CD8-positive, alpha-beta memory T cell (primary cell): ENCODE data around the gene CDH5. TPM values are rescaled to one million over a fixed set of nuclear protein-coding genes. Genes with fewer than 3 reads are reported as not detected.

ENCODE experiments used
- CTCF ChIA-PET: fragments of 350-600 bp; sonication (Branson Sonifier 250); formaldehyde crosslinking; loops from one replicate; lab custom pipeline; 2021; ENCODE audit warnings: antibody characterized with exemption; lab: Charles Lee
- POLR2A ChIA-PET: fragments of 350-600 bp; sonication (Branson Sonifier 250); formaldehyde crosslinking; loops from one replicate; lab custom pipeline; 2021; ENCODE audit warnings: antibody characterized with exemption; lab: Charles Lee
- DNase-seq, 5 donors: peaks; one replicate each; pipeline versions ENCODE4 v3.0.0 to v3.0.0-alpha.2; 2020 to 2022; ENCODE audit warnings: mixed read lengths in 1 of 5
- H3K27ac ChIP-seq: one replicate; pipeline ENCODE4 v1.7.0; 2013; ENCODE audit warnings: low read depth, mild to moderate bottlenecking, low read length, moderate library complexity
- H3K27me3 ChIP-seq: 2 replicates; pipeline ENCODE4 v1.7.0; 2013; ENCODE audit warnings: low read length, mild to moderate bottlenecking; ENCODE audit not compliant: insufficient read depth, poor library complexity, severe bottlenecking
- H3K36me3 ChIP-seq: 2 replicates; pipeline ENCODE4 v1.7.0; 2013; ENCODE audit warnings: mild to moderate bottlenecking, low read length, moderate library complexity; ENCODE audit not compliant: insufficient read depth
- H3K4me1 ChIP-seq: 2 replicates; pipeline ENCODE4 v1.7.0; 2013; ENCODE audit warnings: mild to moderate bottlenecking, low read length, moderate library complexity; ENCODE audit not compliant: insufficient read depth
- H3K4me3 ChIP-seq: 2 replicates; pipeline ENCODE4 v1.7.0; 2013; ENCODE audit warnings: mild to moderate bottlenecking, low read length
- H3K9me3 ChIP-seq: 2 replicates; pipeline ENCODE4 v1.7.0; 2013; ENCODE audit warnings: mild to moderate bottlenecking, low read length
- H3K27ac Mint-ChIP-seq, 8 donors: one replicate each; pipeline ENCODE4 v1.8.0; 2020 to 2021; ENCODE audit warnings: mixed read lengths in 8 of 8, mild to moderate bottlenecking in 6 of 8, inconsistent platforms in 3 of 8, moderate library complexity in 3 of 8
- H3K27me3 Mint-ChIP-seq, 2 donors: one replicate each; pipeline ENCODE4 v1.8.0; 2020 to 2021; ENCODE audit warnings: mixed read lengths in 2 of 2, mild to moderate bottlenecking in 1 of 2, moderate library complexity in 1 of 2
- H3K36me3 Mint-ChIP-seq, 3 donors: one replicate each; pipeline ENCODE4 v1.8.0; 2020 to 2021; ENCODE audit warnings: mixed read lengths in 3 of 3, inconsistent platforms in 1 of 3, mild to moderate bottlenecking in 1 of 3
- H3K4me1 Mint-ChIP-seq, 3 donors: one replicate each; pipeline ENCODE4 v1.8.0; 2020 to 2021; ENCODE audit warnings: mixed read lengths in 3 of 3, inconsistent platforms in 1 of 3, mild to moderate bottlenecking in 1 of 3
- H3K4me3 Mint-ChIP-seq, 7 donors: one replicate each; pipeline ENCODE4 v1.8.0; 2020 to 2021; ENCODE audit warnings: mixed read lengths in 7 of 7, mild to moderate bottlenecking in 6 of 7, moderate library complexity in 4 of 7, inconsistent platforms in 2 of 7
- H3K9me3 Mint-ChIP-seq, 5 donors: one replicate each; pipeline ENCODE4 v1.8.0; 2020 to 2022; ENCODE audit warnings: mixed read lengths in 5 of 5, mild to moderate bottlenecking in 3 of 5, moderate library complexity in 2 of 5, inconsistent platforms in 1 of 5
- polyA plus RNA-seq: library from polyadenylated mRNA; unstranded; fragments of 300-500 nt; fragmentation: Illumina TruSeq; gene quantifications from one replicate; pipeline ENCODE4 v1.2.3, GENCODE V29; 2021
- total RNA-seq, 2 experiments: library from RNA; stranded (reverse); gene quantifications; one replicate each; pipeline ENCODE4 v1.2.3, GENCODE V29; 2021

CDH5 gene
- total and polyA plus RNA-seq, 3 experiments from 2014 or later: not detected

DNA sequence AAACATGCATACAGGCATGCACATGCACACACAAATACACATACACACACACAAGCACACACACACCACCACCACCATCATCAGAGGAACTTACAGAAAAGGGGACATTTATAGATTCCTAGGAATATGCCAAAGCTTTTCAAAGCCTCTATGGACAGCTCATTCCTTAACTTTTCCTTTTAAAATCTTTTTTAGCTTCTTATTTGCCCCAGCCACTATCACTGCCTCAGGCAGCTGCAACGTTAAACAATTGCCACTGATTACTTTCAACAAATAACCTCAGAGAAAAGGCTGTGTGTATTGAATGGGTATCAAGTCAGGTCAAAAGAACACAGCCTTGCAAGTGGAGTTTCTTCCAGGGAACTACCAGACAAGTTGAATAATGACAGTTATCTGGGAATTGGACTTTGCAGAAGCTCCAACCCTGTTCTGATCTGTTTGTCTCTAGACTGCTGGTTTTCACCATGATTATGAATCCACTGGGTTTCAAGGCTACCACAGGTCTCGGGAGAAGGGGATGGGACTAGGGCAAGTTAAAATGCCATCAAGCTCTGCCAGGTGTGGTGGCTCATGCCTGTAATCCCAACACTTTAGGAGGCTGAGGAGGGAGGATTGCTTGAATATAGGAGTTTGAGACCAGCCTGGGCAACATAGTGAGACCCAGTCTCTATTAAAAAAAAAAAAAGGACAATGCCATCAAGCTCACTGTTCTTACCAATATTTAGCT is 38.7 kb downstream of the CDH5 start:
- DNase-seq: no peak
- Mint-ChIP-seq H3K4me3 (peak overlapping the region in 2 of 7 donors; percentile 27 to 67), H3K4me1 (peaks cover 25 to 28% (median 28%) of the 10 kb centered on the region in 3 donors), H3K36me3 (peaks cover 2 to 5% (median 3%) of the 10 kb centered on the region in 3 donors), H3K27me3 (peaks cover 0 to 16% of the 10 kb centered on the region in 2 donors), H3K9me3 (no peaks in the 10 kb centered on the region), H3K27ac (peak overlapping the region in 1 of 8 donors; percentile 23)
- no peak overlapping the region for H3K4me3 ChIP-seq
- ChIA-PET POLR2A (interaction anchor here (0.7 kb wide), 1 partner anchor 501 kb away, joined by 3 read pairs; no protein-coding TSS in a partner anchor), CTCF (interaction anchor here (0.7 to 6.9 kb wide), 16 partner anchors 48 to 463 kb away, joined by 3 to 61 read pairs (median 4); partner anchors contain the start of gene DYNC1LI2)
- no peak overlapping the region for H3K27ac ChIP-seq
- no peaks in the 10 kb centered on the region for H3K36me3 ChIP-seq
- no peaks in the 10 kb centered on the region for H3K27me3 ChIP-seq
- H3K9me3 ChIP-seq: no peaks in the 10 kb centered on the region
- H3K4me1 ChIP-seq: peaks cover 21% of the 10 kb centered on the region

DNA sequence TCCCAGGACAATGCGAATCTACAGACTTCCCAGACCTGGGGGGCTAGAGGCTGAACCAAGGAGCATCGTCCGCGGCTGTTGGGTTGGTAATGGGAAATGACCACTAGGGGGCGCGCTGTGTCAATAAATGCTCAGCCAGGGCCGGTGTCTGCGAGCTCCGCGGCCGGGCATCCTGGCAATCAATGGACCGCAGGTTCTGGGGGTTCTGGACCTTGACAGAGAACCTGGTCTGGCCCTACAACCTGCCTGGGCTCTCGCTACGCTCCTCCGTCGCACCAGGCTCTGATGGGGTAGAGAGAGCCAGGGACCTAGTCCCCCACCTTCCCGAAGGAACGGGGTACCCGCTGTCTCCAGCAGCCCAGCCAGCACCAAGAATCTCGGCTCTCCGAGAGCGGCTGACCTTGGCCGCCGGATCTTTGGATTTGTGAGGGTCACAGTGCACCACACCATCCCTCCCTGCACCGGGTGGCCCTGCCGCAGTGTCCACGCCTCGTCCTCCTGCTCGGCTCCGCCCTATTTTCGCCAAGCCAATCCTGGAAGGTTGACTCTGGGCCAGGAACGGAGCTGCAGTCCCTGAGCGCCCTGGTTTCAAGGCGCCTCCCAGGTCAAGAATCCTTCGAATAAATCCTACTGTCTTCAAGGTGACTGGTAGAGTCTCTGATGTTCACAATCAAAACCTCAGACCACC is 40.2 kb downstream of the CDH5 start:
- Mint-ChIP-seq H3K27ac (peak overlapping the region in 4 of 8 donors; percentile 29 to 76 (median 64)), H3K4me1 (peaks cover 25 to 29% (median 28%) of the 10 kb centered on the region in 3 donors), H3K9me3 (peaks cover 0 to 6% (median 2%) of the 10 kb centered on the region in 5 donors), H3K4me3 (peak overlapping the region; percentile 81 to 93 (median 85)), H3K27me3 (peaks cover 0 to 12% of the 10 kb centered on the region in 2 donors), H3K36me3 (peaks cover 8 to 16% (median 11%) of the 10 kb centered on the region in 3 donors)
- H3K4me1 ChIP-seq: peaks cover 21% of the 10 kb centered on the region
- no peaks in the 10 kb centered on the region for H3K9me3 ChIP-seq
- peak overlapping the region; percentile 75 for H3K4me3 ChIP-seq
- H3K27ac ChIP-seq: no peak overlapping the region
- DNase-seq: peak; percentile 74 to 89 (median 82)
- CTCF ChIA-PET: interaction anchor here (0.7 to 6.9 kb wide), 35 partner anchors 8 to 475 kb away, joined by 3 to 61 read pairs (median 4); partner anchors contain the start of gene CMTM2
- no peaks in the 10 kb centered on the region for H3K36me3 ChIP-seq
- POLR2A ChIA-PET: interaction anchor here (0.9 to 1.6 kb wide), 2 partner anchors 183 to 197 kb away, joined by 3 read pairs; partner anchors contain the start of gene CMTM3
- H3K27me3 ChIP-seq: no peaks in the 10 kb centered on the region

GRCh38 chr16:66408163-66409048 is 41.9 kb downstream of the CDH5 start:
- peak overlapping the region; percentile 45 to 94 (median 90) for H3K27ac Mint-ChIP-seq
- peak overlapping the region; percentile 82 to 94 (median 90) for H3K4me3 Mint-ChIP-seq
- Histone ChIP-seq H3K4me1 (peaks cover 21% of the 10 kb centered on the region), H3K4me3 (peak overlapping the region; percentile 58), H3K27me3 (no peaks in the 10 kb centered on the region), H3K27ac (no peak overlapping the region), H3K36me3 (no peaks in the 10 kb centered on the region), H3K9me3 (no peaks in the 10 kb centered on the region)
- CTCF ChIA-PET: interaction anchor here (1.1 to 6.9 kb wide), 9 partner anchors 71 to 465 kb away, joined by 3 to 61 read pairs (median 8); partner anchors contain the start of gene CMTM2
- H3K27me3 Mint-ChIP-seq: peaks cover 3 to 12% of the 10 kb centered on the region in 2 donors
- H3K36me3 Mint-ChIP-seq: peaks cover 8 to 17% (median 16%) of the 10 kb centered on the region in 3 donors
- POLR2A ChIA-PET: no interaction called here
- peaks cover 25 to 29% (median 28%) of the 10 kb centered on the region in 3 donors for H3K4me1 Mint-ChIP-seq
- peak in 2 of 5 donors; percentile 48 to 64 for DNase-seq
- peaks cover 2 to 7% (median 6%) of the 10 kb centered on the region in 5 donors for H3K9me3 Mint-ChIP-seq

DNA sequence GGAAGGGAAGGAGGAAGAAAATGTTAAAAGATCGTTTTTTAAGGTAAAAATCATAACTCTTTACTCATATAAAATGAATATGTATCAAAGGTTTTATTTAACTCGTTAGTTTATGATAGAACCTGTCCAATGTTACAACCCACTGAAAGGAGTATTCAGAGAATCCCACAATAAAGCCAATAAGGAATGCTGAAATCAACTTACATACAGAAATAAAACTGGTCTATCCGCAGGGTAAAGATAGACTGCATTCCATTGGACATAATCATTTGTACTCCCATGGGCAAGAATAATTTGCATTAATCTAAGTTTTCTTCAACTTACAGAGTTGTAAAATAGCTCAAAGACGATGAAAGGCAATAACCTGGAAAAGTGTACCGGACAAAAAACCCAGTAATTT is 42.7 kb downstream of the CDH5 start:
- H3K27me3 ChIP-seq: no peaks in the 10 kb centered on the region
- H3K4me3 ChIP-seq: peak overlapping the region; percentile 58
- DNase-seq: no peak
- Mint-ChIP-seq H3K36me3 (peaks cover 8 to 17% (median 16%) of the 10 kb centered on the region in 3 donors), H3K27ac (peak overlapping the region in 5 of 8 donors; percentile 13 to 93 (median 76)), H3K27me3 (peaks cover 3 to 10% of the 10 kb centered on the region in 2 donors), H3K4me1 (peaks cover 25 to 29% (median 28%) of the 10 kb centered on the region in 3 donors), H3K9me3 (peaks cover 2 to 7% (median 6%) of the 10 kb centered on the region in 5 donors), H3K4me3 (peak overlapping the region in 6 of 7 donors; percentile 82 to 94 (median 90))
- H3K36me3 ChIP-seq: no peaks in the 10 kb centered on the region
- ChIA-PET CTCF (interaction anchor here (1.3 to 6.9 kb wide), 4 partner anchors 70 to 199 kb away, joined by 3 to 61 read pairs (median 42); no protein-coding TSS in a partner anchor), POLR2A (no interaction called here)
- H3K27ac ChIP-seq: no peak overlapping the region
- no peaks in the 10 kb centered on the region for H3K9me3 ChIP-seq
- peaks cover 21% of the 10 kb centered on the region for H3K4me1 ChIP-seq

DNA sequence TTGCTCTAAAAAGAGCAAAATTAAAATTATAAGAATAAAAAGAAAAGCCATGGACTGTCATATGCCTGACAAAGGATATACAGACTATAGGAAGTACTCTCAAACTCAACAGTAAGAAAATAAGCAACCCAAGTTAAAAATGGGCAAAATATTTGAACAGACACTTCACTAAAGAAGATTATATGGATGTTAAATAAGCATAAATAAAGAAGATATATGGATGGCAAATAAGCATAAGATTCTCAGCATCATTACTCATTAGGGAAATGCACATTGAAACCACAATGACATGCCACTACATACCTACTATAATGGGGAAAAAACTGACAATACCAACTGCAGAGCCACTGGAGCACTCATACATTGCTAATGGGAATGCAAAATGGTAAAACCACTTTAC is 45.7 kb downstream of the CDH5 start:
- Histone ChIP-seq H3K9me3 (no peaks in the 10 kb centered on the region), H3K27ac (no peak overlapping the region), H3K27me3 (no peaks in the 10 kb centered on the region), H3K4me3 (no peak overlapping the region), H3K4me1 (peaks cover 17% of the 10 kb centered on the region), H3K36me3 (no peaks in the 10 kb centered on the region)
- peaks cover 2 to 7% (median 6%) of the 10 kb centered on the region in 5 donors for H3K9me3 Mint-ChIP-seq
- POLR2A ChIA-PET: no interaction called here
- CTCF ChIA-PET: no interaction called here
- H3K4me3 Mint-ChIP-seq: no peak overlapping the region
- H3K4me1 Mint-ChIP-seq: peaks cover 21 to 24% (median 21%) of the 10 kb centered on the region in 3 donors
- H3K27ac Mint-ChIP-seq: no peak overlapping the region
- no peak for DNase-seq
- H3K27me3 Mint-ChIP-seq: peaks cover 0 to 5% of the 10 kb centered on the region in 2 donors
- H3K36me3 Mint-ChIP-seq: peaks cover 8 to 17% (median 16%) of the 10 kb centered on the region in 3 donors

GRCh38 chr16:66414891-66415290 is 48.4 kb downstream of the CDH5 start:
- H3K27ac ChIP-seq: no peak overlapping the region
- Mint-ChIP-seq H3K4me1 (peaks cover 2 to 12% (median 7%) of the 10 kb centered on the region in 3 donors), H3K27me3 (peaks cover 5% of the 10 kb centered on the region in 2 donors), H3K9me3 (peaks cover 2 to 7% (median 6%) of the 10 kb centered on the region in 5 donors), H3K36me3 (peaks cover 6 to 14% (median 14%) of the 10 kb centered on the region in 3 donors), H3K4me3 (peak overlapping the region in 1 of 7 donors; percentile 2), H3K27ac (no peak overlapping the region)
- H3K4me3 ChIP-seq: no peak overlapping the region
- H3K27me3 ChIP-seq: no peaks in the 10 kb centered on the region
- no peaks in the 10 kb centered on the region for H3K4me1 ChIP-seq
- no peaks in the 10 kb centered on the region for H3K9me3 ChIP-seq
- ChIA-PET CTCF (interaction anchor here (1.9 kb wide), 1 partner anchor 8 kb away, joined by 7 read pairs; no protein-coding TSS in a partner anchor), POLR2A (no interaction called here)
- DNase-seq: no peak
- no peaks in the 10 kb centered on the region for H3K36me3 ChIP-seq

DNA sequence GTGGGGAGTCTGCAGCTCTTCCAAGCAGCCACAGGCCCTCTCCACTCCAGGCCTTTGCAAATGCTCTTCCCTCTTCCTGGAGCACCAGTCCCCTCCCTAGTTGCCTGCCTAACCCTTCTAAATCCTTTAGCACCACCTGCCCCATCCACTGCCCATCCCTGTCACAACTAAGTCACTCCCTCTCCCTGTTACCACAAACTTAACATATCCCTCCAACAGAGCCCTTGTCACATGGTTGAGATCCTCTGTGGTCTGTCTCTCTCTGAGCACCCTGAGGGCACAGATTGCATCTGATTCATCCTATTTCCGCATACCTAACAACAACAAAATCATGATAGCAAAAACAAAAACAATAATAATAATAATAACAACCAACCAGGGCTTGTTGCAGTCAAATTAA is 49.6 kb downstream of the CDH5 start:
- Mint-ChIP-seq H3K9me3 (peaks cover 2 to 7% (median 6%) of the 10 kb centered on the region in 5 donors), H3K27me3 (peaks cover 5% of the 10 kb centered on the region in 2 donors), H3K27ac (no peak overlapping the region)

More for the DNA sequence above, 49.6 kb downstream of the CDH5 start:
- POLR2A ChIA-PET: no interaction called here
- peaks cover 2 to 9% (median 7%) of the 10 kb centered on the region in 3 donors for H3K4me1 Mint-ChIP-seq
- CTCF ChIA-PET: interaction anchor here (1.9 kb wide), 1 partner anchor 9 kb away, joined by 7 read pairs; no protein-coding TSS in a partner anchor
- H3K4me3 ChIP-seq: no peak overlapping the region
- H3K27ac ChIP-seq: no peak overlapping the region
- no peaks in the 10 kb centered on the region for H3K27me3 ChIP-seq
- no peak overlapping the region for H3K4me3 Mint-ChIP-seq
- H3K4me1 ChIP-seq: no peaks in the 10 kb centered on the region
- no peak for DNase-seq
- H3K36me3 Mint-ChIP-seq: peaks cover 4 to 11% (median 5%) of the 10 kb centered on the region in 3 donors
- H3K9me3 ChIP-seq: no peaks in the 10 kb centered on the region
- no peaks in the 10 kb centered on the region for H3K36me3 ChIP-seq
